Gastrocnemius medialis (tissue), 4 donors: ENCODE results near the gene SEC14L5. TPM values are rescaled to one million over a fixed set of nuclear protein-coding genes. Genes with fewer than 3 reads are reported as not detected.
A peak's percentile ranks its signal among the peaks of the same experiment; 100 is the strongest.
"Not testable (repeated sequence)": the region's sequence is repeated elsewhere in the genome, so short reads cannot be mapped to it uniquely, and the experiment has no call there.

ENCODE experiments used
- ATAC-seq, 2 donors: fragments of 150-250 bp; one replicate each; pipeline ENCODE4 v1.9.1; 2016
- DNase-seq, 2 donors: peaks; one replicate each; pipeline ENCODE4 v3.0.0-alpha.2; 2019
- H3K27ac ChIP-seq, 4 donors: fragments of 200-600 bp; sonication (generic); 1 replicate in 1 of 4; 2 replicates in 3 of 4; pipeline ENCODE4 v1.5.1; 2016 to 2018; ENCODE audit warnings: mild to moderate bottlenecking in 2 of 4, moderate library complexity in 1 of 4
- H3K27me3 ChIP-seq, 3 donors: fragments of 200-600 bp; sonication (generic) in 2 of 3; 1 replicate in 1 of 3; 2 replicates in 2 of 3; pipeline versions ENCODE4 v1.5.1 to v1.6.0; 2016 to 2019; ENCODE audit warnings: mild to moderate bottlenecking in 1 of 3, moderate library complexity in 1 of 3
- H3K36me3 ChIP-seq, 2 donors: fragments of 200-600 bp; sonication (generic) in 1 of 2; one replicate each; pipeline ENCODE4 v1.5.1; 2017 to 2018
- H3K4me1 ChIP-seq, 2 donors: fragments of 200-600 bp; sonication (generic) in 1 of 2; one replicate each; pipeline ENCODE4 v1.5.1; 2016 to 2017; ENCODE audit warnings: mild to moderate bottlenecking in 2 of 2
- H3K4me3 ChIP-seq, 4 donors: fragments of 200-600 bp; sonication (generic) in 3 of 4; 1 replicate in 1 of 4; 2 replicates in 3 of 4; pipeline ENCODE4 v1.5.1; 2016 to 2019; ENCODE audit warnings: mild to moderate bottlenecking in 2 of 4
- H3K9me3 ChIP-seq, 3 donors: fragments of 200-600 bp; sonication (generic) in 2 of 3; 1 replicate in 1 of 3; 2 replicates in 2 of 3; pipeline ENCODE4 v1.5.1; 2016 to 2019
- CTCF ChIP-seq, 5 experiments: fragments of 450-650 bp in 3 of 5; fragments of 200-600 bp in 2 of 5; sonication (generic) in 2 of 5; IDR thresholded peaks in 4 of 5; conservative IDR thresholded peaks in 1 of 5; 1 replicate in 4 of 5; 2 replicates in 1 of 5; pipeline ENCODE4 v1.5.1; 2016 to 2019; ENCODE audit warnings: antibody characterized with exemption in 5 of 5, mild to moderate bottlenecking in 3 of 5, moderate library complexity in 3 of 5
- POLR2A ChIP-seq, 2 donors: fragments of 450-650 bp; IDR thresholded peaks; one replicate each; pipeline ENCODE4 v1.6.1; 2017; ENCODE audit warnings: antibody characterized with exemption in 2 of 2, mild to moderate bottlenecking in 2 of 2, moderate library complexity in 2 of 2
- in situ Hi-C, 4 donors: fragments of 200-750 bp; cut with MboI; loops; one replicate each; pipeline versions ENCODE4 v1.15.0 to v1.8.0; 2017; ENCODE audit warnings: low sequenced_read_pairs in 4 of 4
- intact Hi-C: fragments of 100-400 bp; cut with DNase I; formaldehyde crosslinking; loops from one replicate; pipeline ENCODE4 v1.15.1; 2023; ENCODE audit warnings: low total_unique reads
- total RNA-seq, 4 donors: library from RNA; depleted of rRNA; stranded (reverse); fragments of >200 nt; gene quantifications; one replicate each; pipeline versions ENCODE4 v1.1.0 to v1.2.3, GENCODE V29; 2016

The SEC14L5 gene
- total RNA-seq, 4 donors from 2014 or later: 0.85 to 5.8 (median 1.5) TPM

- intact Hi-C loops: no loop called here
Observed at GRCh38 chr16:4966736-4967453, 8.8 kb downstream of the SEC14L5 start.

GRCh38 chr16:4968278-4968677, 10.1 kb downstream of the SEC14L5 start:
- in situ Hi-C loops: loop anchor here in 1 of 4 donors (25.0 kb wide), 1 partner anchor 481 kb away; the partner anchor contains the start of gene HMOX2
- H3K4me1 ChIP-seq: peaks cover 43 to 46% of the 10 kb centered on the region in 2 donors
- H3K36me3 ChIP-seq, H3K27me3 ChIP-seq, H3K4me3 ChIP-seq, ATAC-seq, H3K9me3 ChIP-seq, intact Hi-C loops, DNase-seq: not testable (repeated sequence)
- H3K27ac ChIP-seq: peak overlapping the region; percentile 71 to 96 (median 77)

More at GRCh38 chr16:4966736-4967453, 8.8 kb downstream of the SEC14L5 start:
- Histone ChIP-seq H3K36me3 (no peaks in the 10 kb centered on the region), H3K4me1 (peaks cover 32 to 41% of the 10 kb centered on the region in 2 donors), H3K4me3 (no peak overlapping the region), H3K9me3 (no peaks in the 10 kb centered on the region), H3K27ac (peak overlapping the region in 3 of 4 donors; percentile 3 to 76 (median 60)), H3K27me3 (no peaks in the 10 kb centered on the region)
- DNase-seq (no peak), ATAC-seq (no peak)
- in situ Hi-C loops: loop anchor here in 1 of 4 donors (25.0 kb wide), 1 partner anchor 480 kb away; the partner anchor contains the start of gene HMOX2
- TF ChIP-seq CTCF (IDR thresholded peaks at IDR 0.05 in 4 of 5, conservative IDR thresholded peaks at IDR 0.05 in 1 of 5) (no peak), POLR2A (IDR thresholded peaks at IDR 0.05) (no peak)

GRCh38 chr16:4968879-4969483, 10.9 kb downstream of the SEC14L5 start:
- intact Hi-C loops (no loop called here), in situ Hi-C loops (loop anchor here in 1 of 4 donors (25.0 kb wide), 1 partner anchor 482 kb away; the partner anchor contains the start of gene HMOX2)
- peak overlapping the region; percentile 71 to 96 (median 77) for H3K27ac ChIP-seq
- H3K9me3 ChIP-seq: no peaks in the 10 kb centered on the region
- no peak for TF ChIP-seq CTCF (IDR thresholded peaks at IDR 0.05 in 4 of 5, conservative IDR thresholded peaks at IDR 0.05 in 1 of 5)
- no peak for TF ChIP-seq POLR2A (IDR thresholded peaks at IDR 0.05)
- peaks cover 46 to 49% of the 10 kb centered on the region in 2 donors for H3K4me1 ChIP-seq
- H3K36me3 ChIP-seq: no peaks in the 10 kb centered on the region
- no peak for ATAC-seq
- H3K27me3 ChIP-seq: no peaks in the 10 kb centered on the region
- DNase-seq: no peak
- peak overlapping the region in 1 of 4 donors; percentile 5 for H3K4me3 ChIP-seq

- no peaks in the 10 kb centered on the region for H3K9me3 ChIP-seq
- no peak for TF ChIP-seq CTCF (IDR thresholded peaks at IDR 0.05 in 4 of 5, conservative IDR thresholded peaks at IDR 0.05 in 1 of 5)
- TF ChIP-seq POLR2A (IDR thresholded peaks at IDR 0.05): no peak
- in situ Hi-C loops (loop anchor here in 1 of 4 donors (25.0 kb wide), 1 partner anchor 483 kb away; the partner anchor contains the start of gene HMOX2), intact Hi-C loops (no loop called here)
- peaks cover 46 to 49% of the 10 kb centered on the region in 2 donors for H3K4me1 ChIP-seq
- H3K36me3 ChIP-seq: no peaks in the 10 kb centered on the region
- no peak for ATAC-seq
- no peaks in the 10 kb centered on the region for H3K27me3 ChIP-seq
- H3K27ac ChIP-seq: peak overlapping the region; percentile 71 to 96 (median 77)
- no peak overlapping the region for H3K4me3 ChIP-seq
- no peak for DNase-seq
Observed at GRCh38 chr16:4970010-4970409, 11.9 kb downstream of the SEC14L5 start.
